ENCODE results near the gene POLR2J. TPM values are rescaled to one million over a fixed set of nuclear protein-coding genes. Genes with fewer than 3 reads are reported as not detected.

Gene POLR2J
- total RNA-seq, 2 experiments from 2014 or later = 52.9 to 56.7 TPM

- H3K9me3 Mint-ChIP-seq (ENCODE audit: low read depth) = no peaks in the 10 kb centered on the region
- H3K4me1 Mint-ChIP-seq = peaks cover 65% of the 10 kb centered on the region
- H3K27ac Mint-ChIP-seq = peak overlapping the region; percentile 85
- ATAC-seq = peak; percentile 20
- CTCF ChIA-PET = interaction anchor here (1.2 to 4.7 kb wide), 3 partner anchors 17 to 35 kb away, joined by 4 to 50 read pairs (median 6); no protein-coding TSS in a partner anchor
- peak; percentile 66 for DNase-seq
- H3K4me3 Mint-ChIP-seq = peak overlapping the region; percentile 27
- H3K36me3 Mint-ChIP-seq = peaks cover 16% of the 10 kb centered on the region
- H3K27me3 Mint-ChIP-seq = no peaks in the 10 kb centered on the region
Measured at GRCh38 chr7:102431617-102432298, 47.0 kb downstream of the POLR2J start.

- CTCF ChIA-PET = interaction anchor here (1.5 kb wide), 1 partner anchor 25 kb away, joined by 6 read pairs; no protein-coding TSS in a partner anchor
- H3K36me3 Mint-ChIP-seq = peaks cover 17% of the 10 kb centered on the region
Measured at GRCh38 chr7:102429141-102429899, 49.4 kb downstream of the POLR2J start.

GRCh38 chr7:102427019-102427405 lies 51.7 kb downstream of the POLR2J start:
- H3K27me3 Mint-ChIP-seq = no peaks in the 10 kb centered on the region
- DNase-seq (no peak), ATAC-seq (no peak)
- peaks cover 16% of the 10 kb centered on the region for H3K36me3 Mint-ChIP-seq
- peaks cover 71% of the 10 kb centered on the region for H3K4me1 Mint-ChIP-seq
- no peaks in the 10 kb centered on the region for H3K9me3 Mint-ChIP-seq (ENCODE audit: low read depth)
- CTCF ChIA-PET = interaction anchor here (1.2 to 2.9 kb wide), 6 partner anchors 10 to 37 kb away, joined by 3 to 40 read pairs (median 7); partner anchors contain the start of genes ALKBH4 and PRKRIP1
- H3K27ac Mint-ChIP-seq = peak overlapping the region; percentile 99
- peak overlapping the region; percentile 77 for H3K4me3 Mint-ChIP-seq

More at GRCh38 chr7:102429141-102429899, 49.4 kb downstream of the POLR2J start:
- no peaks in the 10 kb centered on the region for H3K9me3 Mint-ChIP-seq (ENCODE audit: low read depth)
- H3K27me3 Mint-ChIP-seq = no peaks in the 10 kb centered on the region
- DNase-seq (no peak), ATAC-seq (no peak)
- peak overlapping the region; percentile 75 for H3K27ac Mint-ChIP-seq
- H3K4me1 Mint-ChIP-seq = peaks cover 75% of the 10 kb centered on the region
- H3K4me3 Mint-ChIP-seq = no peak overlapping the region

GRCh38 chr7:102426268-102427018 lies 52.3 kb downstream of the POLR2J start:
- Mint-ChIP-seq H3K9me3 (ENCODE audit: low read depth) (no peaks in the 10 kb centered on the region), H3K4me3 (peak overlapping the region; percentile 77), H3K36me3 (peaks cover 19% of the 10 kb centered on the region), H3K4me1 (peaks cover 68% of the 10 kb centered on the region), H3K27me3 (no peaks in the 10 kb centered on the region), H3K27ac (peak overlapping the region; percentile 99)
- ATAC-seq = peak; percentile 74
- CTCF ChIA-PET = interaction anchor here (0.9 to 2.9 kb wide), 9 partner anchors 10 to 41 kb away, joined by 3 to 40 read pairs (median 5); partner anchors contain the start of genes ALKBH4 and PRKRIP1
- DNase-seq = peak; percentile 88

- peaks cover 65% of the 10 kb centered on the region for H3K4me1 Mint-ChIP-seq
- peaks cover 23% of the 10 kb centered on the region for H3K36me3 Mint-ChIP-seq
- H3K9me3 Mint-ChIP-seq (ENCODE audit: low read depth) = no peaks in the 10 kb centered on the region
- no peaks in the 10 kb centered on the region for H3K27me3 Mint-ChIP-seq
- peak; percentile 93 for DNase-seq
- ATAC-seq = peak; percentile 87
- peak overlapping the region; percentile 99 for H3K27ac Mint-ChIP-seq
- H3K4me3 Mint-ChIP-seq = peak overlapping the region; percentile 77
- CTCF ChIA-PET = interaction anchor here (0.9 to 2.9 kb wide), 7 partner anchors 9 to 42 kb away, joined by 3 to 40 read pairs (median 6); partner anchors contain the start of genes ALKBH4 and PRKRIP1
Measured at GRCh38 chr7:102425639-102426267, 53.0 kb downstream of the POLR2J start.

GRCh38 chr7:102424787-102425218 lies 53.9 kb downstream of the POLR2J start:
- DNase-seq (no peak), ATAC-seq (no peak)
- Mint-ChIP-seq H3K4me1 (peaks cover 68% of the 10 kb centered on the region), H3K4me3 (no peak overlapping the region), H3K9me3 (ENCODE audit: low read depth) (no peaks in the 10 kb centered on the region), H3K27ac (peak overlapping the region; percentile 99), H3K36me3 (peaks cover 30% of the 10 kb centered on the region), H3K27me3 (no peaks in the 10 kb centered on the region)
- CTCF ChIA-PET = interaction anchor here (1.3 to 2.9 kb wide), 3 partner anchors 8 to 12 kb away, joined by 6 to 40 read pairs (median 14); no protein-coding TSS in a partner anchor

- Mint-ChIP-seq H3K4me3 (no peak overlapping the region), H3K9me3 (ENCODE audit: low read depth) (no peaks in the 10 kb centered on the region), H3K4me1 (peaks cover 66% of the 10 kb centered on the region), H3K36me3 (peaks cover 30% of the 10 kb centered on the region), H3K27ac (peak overlapping the region; percentile 99), H3K27me3 (no peaks in the 10 kb centered on the region)
- DNase-seq (no peak), ATAC-seq (no peak)
- CTCF ChIA-PET = interaction anchor here (1.2 to 1.3 kb wide), 2 partner anchors 9 to 28 kb away, joined by 3 to 6 read pairs; partner anchors contain the start of gene PRKRIP1
Measured at GRCh38 chr7:102424129-102424551, 54.6 kb downstream of the POLR2J start.

Small RNA genes within 50 kb of the gene (microRNA-seq; reads per million reads assigned to microRNA genes)
- gene MIR4467 = not detected
- gene MIR5090 = 11.5 reads per million, percentile 32 among the genes with 10 or more reads in this experiment

Other genes starting within 250 kb of the POLR2J start
- gene SH2B2, start 192.1 kb downstream of the POLR2J start, total RNA-seq = 1 to 10 TPM; 1.3 TPM
- not detected for gene SPDYE6, start 122.5 kb downstream of the POLR2J start, total RNA-seq
- 10 to 100 TPM; 22.2 to 34.5 TPM for gene PRKRIP1, start 82.6 kb downstream of the POLR2J start, total RNA-seq
- gene ORAI2, start 45.3 kb downstream of the POLR2J start, total RNA-seq = 10 to 100 TPM; 58.1 to 73.7 TPM
- 10 to 100 TPM; 11.2 to 14.6 TPM for gene ALKBH4, start 14.1 kb downstream of the POLR2J start, total RNA-seq
- gene LRWD1, start 13.9 kb downstream of the POLR2J start, total RNA-seq = 10 to 100 TPM; 20.6 to 24.0 TPM
- gene RASA4B, start 38.9 kb upstream of the POLR2J start, total RNA-seq = 10 to 100 TPM; 14.8 to 16.7 TPM
- gene UPK3BL2, start 64.8 kb upstream of the POLR2J start, total RNA-seq = 10 to 100 TPM; 11.0 to 11.6 TPM
- under 1 TPM in 1 of 2 experiments, not detected in 1; 0.29 TPM for gene SPDYE2, start 72.3 kb upstream of the POLR2J start, total RNA-seq
- gene POLR2J3, start 93.7 kb upstream of the POLR2J start, total RNA-seq = 10 to 100 TPM; 35.4 to 51.0 TPM
- gene RASA4, start 137.8 kb upstream of the POLR2J start, total RNA-seq = 10 to 100 TPM; 29.2 to 39.3 TPM
- 10 to 100 TPM; 20.8 to 30.7 TPM for gene UPK3BL1, start 163.9 kb upstream of the POLR2J start, total RNA-seq
- gene SPDYE2B, start 171.4 kb upstream of the POLR2J start, total RNA-seq = not detected
- gene POLR2J2, start 192.7 kb upstream of the POLR2J start, total RNA-seq = 10 to 100 TPM; 15.4 to 15.7 TPM

Measured in activated CD8-positive, alpha-beta memory T cell treated with anti-CD3 and anti-CD28 coated beads, Interleukin-2, amount 10 ng/mL, durations not matched to agents 7 days and 5 days (primary cell).